Epithelial cell of prostate (primary cell): Measurements from ENCODE around the gene HNRNPA1.
"Not testable (repeated sequence)": the region's sequence is repeated elsewhere in the genome, so short reads cannot be mapped to it uniquely, and the experiment has no call there.

ENCODE experiments used
- DNase-seq: peaks from one replicate; pipeline ENCODE4 v3.0.0-alpha.2; 2011; ENCODE audit warnings: low read depth, low spot score
- H3K27ac ChIP-seq: fragments of 450-650 bp; 2 replicates; pipeline ENCODE4 v1.5.1; 2017; ENCODE audit warnings: mild to moderate bottlenecking

HNRNPA1 gene

DNA sequence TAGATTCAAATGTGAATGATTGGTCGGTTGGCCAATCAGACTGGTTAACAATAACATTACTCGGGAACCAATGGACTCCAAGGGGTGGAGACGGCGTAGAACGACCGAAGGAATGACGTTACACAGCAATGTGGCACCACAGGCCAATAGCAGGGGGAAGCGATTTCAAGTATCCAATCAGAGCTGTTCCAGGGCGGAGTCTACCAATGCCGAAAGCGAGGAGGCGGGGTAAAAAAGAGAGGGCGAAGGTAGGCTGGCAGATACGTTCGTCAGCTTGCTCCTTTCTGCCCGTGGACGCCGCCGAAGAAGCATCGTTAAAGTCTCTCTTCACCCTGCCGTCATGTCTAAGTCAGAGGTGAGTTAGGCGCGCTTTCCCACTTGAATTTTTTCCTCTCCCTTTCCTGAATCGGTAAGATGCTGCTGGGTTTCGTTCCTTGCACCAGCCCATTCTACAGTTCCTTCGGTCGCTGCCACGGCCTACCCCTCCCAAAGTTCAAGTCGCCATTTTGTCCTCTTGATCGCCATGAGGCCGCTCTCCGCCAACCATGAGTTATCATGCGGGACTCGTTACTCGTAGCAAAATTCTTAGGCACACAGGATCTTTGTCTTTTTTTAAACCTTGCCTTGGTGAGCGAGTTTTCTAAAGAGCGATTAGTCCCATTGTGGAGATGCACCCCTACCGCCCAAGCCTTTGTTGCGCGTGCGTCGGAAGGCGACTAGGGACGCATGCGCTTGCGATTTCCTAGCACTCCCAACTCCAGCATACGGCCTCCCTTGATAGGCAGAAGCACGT lies at the start of gene HNRNPA1:
TSS of gene HNRNPA1 (plus strand) at position 259 of the 793 bp plus-strand sequence. CDS start at position 341, 82 bp downstream.
- DNase-seq = peak; percentile 99
- peak within 1 kb of the TSS; percentile 87 for H3K27ac ChIP-seq

GRCh38 chr12:54231269-54231668 lies 49.3 kb upstream of the HNRNPA1 start:
- DNase-seq, H3K27ac ChIP-seq: not testable (repeated sequence)

- H3K27ac ChIP-seq = no peak overlapping the region
- DNase-seq = no peak
Observed at GRCh38 chr12:54232790-54233189, 47.7 kb upstream of the HNRNPA1 start.

GRCh38 chr12:54238531-54238930 lies 42.0 kb upstream of the HNRNPA1 start:
- no peak overlapping the region for H3K27ac ChIP-seq
- no peak for DNase-seq

GRCh38 chr12:54239620-54240019 lies 40.9 kb upstream of the HNRNPA1 start:
- DNase-seq = no peak
- H3K27ac ChIP-seq = no peak overlapping the region

GRCh38 chr12:54240129-54240528 lies 40.4 kb upstream of the HNRNPA1 start:
- H3K27ac ChIP-seq = no peak overlapping the region
- no peak for DNase-seq

DNA sequence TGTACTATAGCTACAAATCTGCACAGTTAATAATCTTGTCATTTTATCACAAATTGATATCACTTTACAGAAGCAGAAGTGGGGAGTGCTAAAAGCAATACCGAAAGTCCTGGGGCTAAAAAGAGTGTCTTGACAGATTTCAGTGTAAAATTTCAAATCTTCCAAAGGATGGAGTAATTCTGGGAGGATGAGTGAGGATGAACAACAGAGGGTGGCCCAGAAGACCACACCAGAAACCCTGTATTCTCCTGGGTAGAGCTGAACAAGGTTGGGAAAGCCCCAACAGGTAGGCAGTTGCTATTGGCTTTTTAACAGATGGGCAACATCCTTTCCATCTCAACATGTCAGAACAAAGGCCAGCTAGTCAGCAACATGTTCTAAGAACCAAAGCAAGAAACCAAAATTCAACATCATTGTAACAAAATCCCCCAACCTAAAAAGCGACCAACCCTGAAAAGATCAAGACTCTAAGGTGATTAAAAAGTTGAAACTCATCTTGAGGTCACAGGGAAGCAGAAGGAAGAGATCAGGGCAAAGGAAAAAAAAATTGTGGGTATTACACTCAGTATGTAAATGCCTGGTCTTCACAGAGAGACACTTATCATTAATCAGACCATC lies 39.4 kb upstream of the HNRNPA1 start:
- peak overlapping the region; percentile 45 for H3K27ac ChIP-seq
- no peak for DNase-seq

GRCh38 chr12:54246011-54246641 lies 34.4 kb upstream of the HNRNPA1 start:
- no peak overlapping the region for H3K27ac ChIP-seq
- no peak for DNase-seq

DNA sequence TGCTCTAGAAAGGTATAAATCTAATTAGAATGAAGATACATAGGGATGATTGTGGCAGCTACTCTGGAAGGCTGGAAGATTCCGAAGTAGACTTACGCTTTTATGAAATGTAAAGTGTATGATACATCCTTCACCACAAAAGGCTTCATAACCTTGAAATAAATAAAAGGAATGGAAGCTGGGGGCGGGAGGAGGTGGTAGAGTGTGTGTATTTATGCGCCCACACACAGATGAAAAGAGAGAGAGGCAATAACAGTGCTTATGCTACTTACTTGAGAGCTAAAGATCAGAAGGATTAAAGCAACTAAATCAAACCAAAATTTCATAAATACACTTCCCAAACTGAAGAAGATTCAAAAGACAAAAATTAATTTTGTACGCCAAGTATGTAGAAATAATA lies 31.0 kb upstream of the HNRNPA1 start:
- DNase-seq = no peak

GRCh38 chr12:54251667-54252284 lies 28.8 kb upstream of the HNRNPA1 start:
- no peak for DNase-seq
- no peak overlapping the region for H3K27ac ChIP-seq

More for the DNA sequence above, 31.0 kb upstream of the HNRNPA1 start:
- no peak overlapping the region for H3K27ac ChIP-seq

DNA sequence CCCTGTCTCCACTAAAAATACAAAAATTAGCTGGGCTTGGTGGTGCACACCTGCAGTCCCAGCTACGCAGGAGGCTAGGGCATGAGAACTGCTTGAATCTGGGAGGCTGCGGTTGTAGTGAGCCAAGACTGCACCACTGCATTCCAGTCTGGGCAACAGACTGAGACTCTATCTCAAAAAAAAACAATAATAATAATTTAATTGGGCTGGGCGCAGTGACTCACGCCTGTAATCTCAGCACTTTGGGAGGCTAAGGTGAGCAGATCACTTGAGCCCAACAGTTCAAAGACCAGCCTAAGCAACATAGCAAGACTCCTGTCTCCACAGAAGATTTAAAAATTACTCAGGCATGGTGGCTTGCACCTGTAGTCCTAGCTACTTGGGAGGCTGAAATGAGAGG lies 27.3 kb upstream of the HNRNPA1 start:
- H3K27ac ChIP-seq = no peak overlapping the region
- DNase-seq = no peak

DNA sequence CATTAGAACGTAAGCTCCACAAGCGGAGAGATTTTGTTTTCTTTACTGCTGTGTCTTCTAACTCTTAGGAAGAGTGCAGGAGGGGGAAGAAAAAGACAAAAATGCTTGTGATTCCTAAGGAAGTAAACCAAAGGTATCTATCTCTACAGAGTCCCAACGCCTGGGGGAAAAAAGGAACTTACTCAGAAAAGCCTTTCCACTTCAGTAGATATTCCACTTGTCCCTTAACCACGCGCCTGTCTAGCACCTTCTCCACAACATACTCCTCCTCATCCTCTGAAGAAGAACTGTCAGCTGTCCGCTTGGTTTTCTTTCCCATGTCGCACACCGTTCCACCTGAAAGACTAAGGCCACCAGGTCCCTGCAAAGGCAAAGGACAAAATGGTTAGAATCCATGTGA lies 23.2 kb upstream of the HNRNPA1 start:
- no peak for DNase-seq
- no peak overlapping the region for H3K27ac ChIP-seq

GRCh38 chr12:54258201-54258681 lies 22.3 kb upstream of the HNRNPA1 start:
- no peak for DNase-seq
- H3K27ac ChIP-seq = peak overlapping the region; percentile 84

GRCh38 chr12:54259194-54260011 lies 21.1 kb upstream of the HNRNPA1 start:
- H3K27ac ChIP-seq = peak overlapping the region; percentile 84

GRCh38 chr12:54261815-54262402 lies 18.6 kb upstream of the HNRNPA1 start:
- DNase-seq = no peak
- H3K27ac ChIP-seq = peak overlapping the region; percentile 22

More at GRCh38 chr12:54259194-54260011, 21.1 kb upstream of the HNRNPA1 start:
- DNase-seq = no peak

DNA sequence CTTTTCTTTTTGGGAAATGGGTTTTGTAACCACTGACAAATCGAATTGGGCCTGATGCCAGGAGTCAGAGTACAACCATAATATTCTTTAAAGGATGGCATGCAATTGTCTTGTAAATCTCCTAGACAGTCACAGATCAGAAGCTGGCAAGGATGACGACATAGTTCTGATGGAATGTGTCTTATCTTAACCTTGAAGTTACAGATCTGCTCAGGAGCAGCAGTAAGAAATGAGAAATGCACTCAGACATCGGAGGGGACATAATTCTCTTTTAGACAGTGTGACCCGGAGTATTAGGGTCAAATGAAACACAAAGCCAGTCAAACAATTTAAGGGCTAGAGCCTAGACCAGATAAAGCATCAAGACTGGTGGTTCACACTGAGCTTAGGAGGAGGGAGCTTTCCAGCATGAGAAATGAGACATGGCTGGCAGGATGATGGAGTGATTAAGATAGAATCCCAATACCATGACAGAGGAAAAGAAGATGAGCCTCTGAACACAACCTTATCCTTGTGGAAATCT lies 18.1 kb upstream of the HNRNPA1 start:
- H3K27ac ChIP-seq = peak overlapping the region; percentile 22
- DNase-seq = no peak

DNA sequence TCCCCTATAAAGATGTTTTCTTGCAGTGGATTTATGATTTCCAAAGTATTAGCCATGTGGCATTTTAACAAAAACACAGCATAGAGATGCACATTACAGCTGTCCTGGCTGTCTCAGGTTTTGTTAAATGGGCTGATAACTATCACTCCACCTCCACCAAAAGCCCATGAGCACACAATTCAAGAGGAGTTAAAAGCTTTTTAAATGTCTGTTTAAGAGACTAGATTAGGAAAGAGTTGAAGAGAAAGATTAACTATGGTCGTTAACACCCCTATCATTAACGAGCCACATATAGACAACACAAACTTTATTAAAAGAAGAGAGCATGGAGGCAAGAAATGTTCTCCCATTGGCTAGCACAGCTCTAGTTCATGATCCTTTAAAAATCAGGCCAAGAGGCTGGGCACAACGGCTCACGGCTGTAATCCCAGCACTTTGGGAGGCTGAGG lies 15.1 kb upstream of the HNRNPA1 start:
- DNase-seq = no peak
- no peak overlapping the region for H3K27ac ChIP-seq

GRCh38 chr12:54266852-54267251 lies 13.7 kb upstream of the HNRNPA1 start:
- H3K27ac ChIP-seq = no peak overlapping the region
- DNase-seq = no peak

- H3K27ac ChIP-seq = no peak overlapping the region
- DNase-seq = no peak
Observed at GRCh38 chr12:54270345-54270744, 10.2 kb upstream of the HNRNPA1 start.
